HG03196 (cell line): Measurements from ENCODE around the gene IFNL3.
"Not testable (repeated sequence)": the region's sequence is repeated elsewhere in the genome, so short reads cannot be mapped to it uniquely, and the experiment has no call there.

Source experiments
- ATAC-seq: cut with Tn5 transposase; IDR thresholded peaks from one replicate; pipeline ENCODE4 v1.9.1; 2021; ENCODE audit not compliant: unreplicated experiment

Gene IFNL3

DNA sequence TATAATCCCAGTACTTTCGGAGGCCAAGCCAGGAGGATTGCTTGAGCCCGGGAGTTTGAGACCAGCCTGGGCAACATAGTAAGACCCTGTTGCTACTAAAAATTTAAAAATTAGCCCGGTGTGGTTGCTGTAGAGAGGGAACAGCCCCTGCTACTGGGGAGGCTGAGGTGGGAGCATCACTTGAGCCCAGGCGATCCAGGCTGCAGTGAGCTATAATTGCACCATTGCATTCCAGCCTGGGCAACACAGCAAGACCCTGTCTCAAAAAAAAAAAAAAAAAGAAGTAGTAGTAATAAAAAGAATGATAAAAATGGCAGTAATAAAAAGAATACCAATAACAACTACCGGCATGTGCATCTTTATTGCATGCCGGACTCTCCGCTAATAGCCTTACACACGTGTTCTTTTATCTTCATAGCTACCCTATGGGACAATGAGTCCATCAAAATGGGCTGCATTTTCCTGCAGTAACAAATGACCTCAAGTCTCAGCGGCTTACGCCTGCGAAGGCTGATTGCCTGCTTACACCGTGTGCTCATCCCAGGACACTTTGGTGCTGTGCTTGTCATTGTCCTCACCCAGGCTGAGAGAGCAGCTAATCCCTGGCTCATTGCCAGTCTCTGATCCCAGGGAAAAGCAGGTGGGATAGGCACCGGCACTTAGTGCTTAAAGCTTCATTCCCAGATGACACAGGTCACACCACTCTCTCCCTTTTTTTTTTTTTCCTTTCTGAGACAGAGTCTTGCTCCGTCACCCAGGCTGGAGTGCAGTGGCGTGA lies 26.4 kb downstream of the IFNL3 start:
- ATAC-seq, result no peak

DNA sequence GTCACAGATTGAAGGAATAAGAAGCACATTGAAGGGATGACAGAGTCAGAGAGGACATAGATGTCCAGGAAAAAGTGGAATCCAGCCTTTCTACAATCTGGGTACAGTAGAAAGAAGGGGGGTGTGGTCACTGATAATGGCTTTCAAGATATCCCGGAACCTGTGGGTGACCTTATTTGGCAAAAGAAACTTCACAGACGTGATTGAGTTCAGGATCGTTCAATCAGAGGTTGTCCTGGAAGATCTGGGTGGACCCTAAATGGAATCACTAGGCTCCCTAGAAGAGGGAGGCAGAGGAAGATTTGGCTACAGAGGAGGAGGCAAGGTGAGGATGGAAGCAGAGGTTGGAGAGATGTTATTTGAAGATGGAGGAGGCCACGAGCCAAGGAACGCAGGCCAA lies 27.7 kb downstream of the IFNL3 start:
- no peak for ATAC-seq

DNA sequence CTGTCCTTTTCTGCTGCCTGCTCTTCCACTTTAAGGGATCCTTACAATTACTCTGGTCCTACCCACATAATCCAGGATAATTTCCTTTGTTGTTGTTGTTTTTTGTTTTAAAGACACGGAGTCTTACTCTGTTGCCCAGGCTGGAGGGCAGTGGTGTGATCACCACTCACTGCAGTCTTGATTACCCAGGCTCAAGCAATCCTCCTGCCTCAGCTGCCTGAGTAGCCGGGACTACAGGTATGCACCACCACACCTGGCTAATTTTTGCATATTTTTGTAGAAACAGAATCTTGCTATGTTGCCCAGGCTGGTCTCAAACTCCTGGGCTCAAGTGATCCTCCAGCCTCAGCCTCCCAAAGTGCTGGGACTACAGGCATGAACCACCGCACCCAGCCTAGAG lies 29.5 kb downstream of the IFNL3 start:
- ATAC-seq, result not testable (repeated sequence)

DNA sequence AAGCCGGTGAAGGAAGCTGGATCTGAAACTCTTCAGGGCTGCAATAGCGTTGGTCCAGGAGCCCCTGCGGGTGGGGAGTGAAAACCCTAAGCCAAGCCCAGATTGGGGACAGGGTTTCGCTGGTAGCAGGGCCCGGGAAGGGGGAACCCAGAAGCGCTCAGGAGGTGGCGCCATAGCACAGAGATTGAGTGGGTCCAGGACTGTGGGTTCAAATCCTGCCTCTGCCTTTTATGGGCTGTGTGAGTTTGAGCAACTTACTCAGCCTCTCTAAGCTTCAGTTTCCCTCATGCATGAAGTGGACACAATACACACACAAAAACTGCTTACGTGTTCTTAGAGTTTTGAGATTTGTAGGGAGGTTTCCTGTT lies 32.4 kb downstream of the IFNL3 start:
- ATAC-seq, result no peak

DNA sequence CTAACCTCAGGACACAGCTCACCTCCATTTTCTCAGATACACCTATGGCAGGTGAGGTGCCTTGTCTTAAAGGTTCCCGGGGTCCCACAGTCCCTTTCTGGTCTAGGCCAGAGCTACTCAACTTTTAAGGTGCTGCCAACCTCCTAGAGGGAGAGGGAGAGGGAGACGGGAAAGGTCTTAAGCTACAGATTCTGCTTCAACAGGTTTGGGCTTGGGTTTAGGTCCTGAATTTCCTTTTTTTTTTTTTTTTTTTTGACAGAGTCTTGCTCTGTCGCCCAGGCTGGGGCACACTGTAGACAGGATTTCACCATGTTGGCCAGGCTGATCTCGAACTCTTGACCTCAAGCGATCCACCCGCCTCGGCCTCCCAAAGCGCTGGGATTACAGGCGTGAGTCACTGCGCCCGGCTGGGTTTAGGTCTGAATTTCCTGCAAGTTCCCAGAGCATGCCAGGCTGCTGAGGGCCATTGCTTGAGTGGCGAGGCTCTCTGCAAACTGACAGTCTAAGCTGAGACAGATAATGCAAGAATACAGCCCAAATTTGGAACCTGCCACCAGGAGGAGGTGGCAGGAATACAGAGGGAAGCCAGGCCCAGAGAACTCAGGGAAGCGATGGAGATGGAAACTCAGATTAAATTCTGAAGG lies 33.0 kb downstream of the IFNL3 start:
- no peak for ATAC-seq

DNA sequence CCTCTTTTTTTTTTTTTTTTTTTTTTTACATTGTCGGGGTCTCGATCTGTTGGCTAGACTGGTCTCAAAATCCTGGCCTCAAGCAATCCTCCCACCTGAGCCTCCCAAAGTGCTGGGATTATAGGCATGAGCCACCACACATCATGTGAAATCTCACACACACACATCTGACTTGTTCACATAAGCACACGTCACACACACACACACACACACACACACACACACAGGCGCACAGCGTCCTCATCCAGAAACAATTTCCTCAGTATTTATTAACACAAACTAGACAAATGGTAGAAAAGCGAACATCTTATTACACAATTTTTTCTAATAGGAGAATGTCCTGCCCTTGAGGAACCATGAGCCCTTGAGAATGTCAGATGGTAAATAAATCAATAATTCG lies 35.6 kb downstream of the IFNL3 start:
- no peak for ATAC-seq

DNA sequence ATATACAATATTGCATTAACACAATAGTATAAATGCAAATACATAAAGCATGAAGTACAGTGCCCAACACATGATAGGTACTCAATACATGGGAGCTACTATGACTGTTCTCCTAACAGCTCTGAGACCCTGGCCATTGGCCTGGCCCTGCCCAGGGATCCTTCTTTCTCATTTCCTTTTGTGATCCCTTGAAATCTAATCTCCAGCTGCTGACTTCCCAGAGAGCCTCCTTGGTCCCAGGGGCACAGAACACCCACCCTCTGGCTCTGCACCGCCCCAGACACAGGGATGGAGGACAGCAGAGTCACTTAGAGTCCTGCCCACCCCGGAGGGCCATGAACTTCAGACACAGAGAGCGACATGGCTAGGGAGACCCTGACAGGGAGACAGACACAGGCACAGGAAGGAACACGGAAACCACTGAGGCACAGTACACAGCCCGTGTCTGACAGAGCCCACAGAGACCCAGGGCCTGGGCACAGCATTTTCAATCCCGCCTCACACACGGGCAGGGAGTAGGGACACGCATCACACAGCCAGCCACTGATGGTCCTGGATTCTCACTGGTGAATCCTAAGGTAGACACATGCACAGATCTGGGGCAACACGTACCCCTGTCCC lies 36.5 kb downstream of the IFNL3 start:
- no peak for ATAC-seq

DNA sequence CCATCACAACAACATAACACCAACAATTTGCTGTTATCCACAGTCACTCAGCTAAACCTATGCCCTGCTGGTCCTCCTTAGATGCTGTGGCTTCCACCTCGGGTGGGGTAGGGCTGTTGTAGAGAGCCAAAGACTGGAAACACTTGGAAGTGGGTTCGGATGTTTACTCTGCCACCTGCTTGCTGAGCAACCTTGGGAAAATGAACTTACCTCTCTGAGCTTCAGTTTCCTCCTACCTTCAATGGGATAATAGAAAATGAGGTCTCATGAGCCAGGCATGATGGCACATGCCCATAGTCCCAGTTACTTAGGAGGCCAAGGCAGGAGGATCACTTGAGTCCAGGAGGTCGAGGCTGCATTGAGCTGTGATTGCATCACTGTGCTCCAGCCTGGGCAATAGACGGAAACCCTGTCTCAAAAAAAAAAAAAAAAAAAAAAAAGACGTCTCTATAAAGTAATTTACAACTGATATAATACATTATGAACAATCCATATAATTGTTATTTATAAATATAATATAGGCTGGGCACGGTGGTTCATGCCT lies 37.4 kb downstream of the IFNL3 start:
- no peak for ATAC-seq

DNA sequence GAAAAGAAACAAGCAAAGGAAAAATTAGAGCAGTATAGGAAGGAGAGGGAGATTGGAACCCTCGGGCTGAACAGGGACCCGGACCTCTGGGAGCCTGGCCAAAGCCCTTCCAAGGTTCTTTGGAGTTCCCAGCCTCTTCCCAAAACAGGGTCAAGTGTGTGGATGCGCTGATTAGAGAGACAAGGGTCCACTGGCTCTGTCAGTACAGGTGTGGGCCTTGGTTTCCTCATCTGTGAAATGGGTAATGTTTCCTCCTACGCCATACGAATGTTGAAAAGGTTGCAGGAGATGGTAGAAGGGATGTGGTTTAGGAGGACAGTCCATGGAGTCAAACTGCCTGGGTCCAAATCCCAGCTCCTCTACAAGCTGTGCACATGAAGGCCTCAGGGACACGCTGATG lies 38.7 kb downstream of the IFNL3 start:
- ATAC-seq, result no peak

DNA sequence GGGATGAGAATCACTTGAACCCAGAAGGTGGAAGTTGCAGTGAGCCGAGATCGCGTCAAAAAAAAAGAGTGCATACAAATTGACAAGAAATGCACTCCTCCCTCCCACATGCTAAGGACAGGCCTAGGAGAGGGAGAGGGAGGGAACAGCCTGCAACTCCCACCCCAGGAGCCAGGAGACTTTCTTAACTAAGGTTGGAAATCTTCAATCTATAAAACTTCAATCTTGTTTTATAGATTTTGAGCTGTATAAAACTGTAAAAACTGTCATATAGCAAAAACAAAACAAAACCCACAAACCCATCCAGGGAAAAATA lies 39.4 kb downstream of the IFNL3 start:
- no peak for ATAC-seq

DNA sequence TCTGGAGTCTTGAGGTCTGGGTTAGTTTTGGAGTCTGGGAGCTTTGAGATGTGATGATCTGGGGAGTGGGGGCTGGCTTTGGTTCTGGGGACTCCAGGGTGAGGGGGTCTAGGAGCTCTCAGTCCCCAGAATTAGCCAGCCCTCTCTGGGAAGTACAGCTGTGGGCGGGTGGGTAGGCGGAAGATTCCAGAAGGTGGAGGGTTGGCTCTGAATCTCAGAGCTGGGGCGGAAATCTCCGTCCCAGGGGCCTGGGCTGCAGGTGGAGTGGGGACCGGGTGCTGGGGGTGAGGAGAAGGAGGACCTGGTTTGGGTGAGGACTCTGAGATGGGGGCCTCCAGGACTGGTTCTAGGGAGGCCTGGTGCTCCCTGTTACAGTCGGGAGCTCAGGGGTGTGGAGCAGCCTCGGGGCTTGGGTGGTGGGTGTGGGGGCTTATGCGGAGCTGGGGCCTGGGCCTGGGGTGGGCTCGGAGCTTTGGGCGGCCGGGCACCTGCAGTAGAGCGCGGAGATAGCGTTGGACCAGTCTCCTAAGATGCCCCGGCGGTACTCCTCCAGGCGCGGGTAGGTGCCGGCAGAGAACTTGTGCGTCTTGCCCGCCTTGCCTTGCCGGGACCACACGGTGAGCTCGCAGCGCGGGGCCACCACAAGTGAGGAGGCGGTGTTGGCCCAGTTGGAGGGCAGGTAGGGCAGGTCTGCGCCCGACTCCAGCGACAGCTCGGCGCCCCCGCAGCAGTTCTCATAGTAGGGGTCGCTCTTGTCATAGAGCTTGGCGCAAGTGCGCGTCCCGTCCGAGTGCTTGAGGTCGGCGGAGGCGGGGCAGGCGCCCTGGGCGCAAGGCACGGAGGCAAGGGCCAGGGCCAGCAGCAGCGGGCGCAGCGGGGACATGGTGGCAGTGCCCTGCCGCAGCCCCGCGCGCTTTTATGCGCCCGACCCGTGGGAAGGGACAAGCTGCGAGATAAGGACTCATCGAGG lies 41.1 kb downstream of the IFNL3 start, which contains the start of gene SYCN:
Gene SYCN, minus strand, starts transcription at position 892 of the 970 bp plus-strand sequence. Its CDS starts 9 bp downstream, at position 883.
- ATAC-seq, result no peak

DNA sequence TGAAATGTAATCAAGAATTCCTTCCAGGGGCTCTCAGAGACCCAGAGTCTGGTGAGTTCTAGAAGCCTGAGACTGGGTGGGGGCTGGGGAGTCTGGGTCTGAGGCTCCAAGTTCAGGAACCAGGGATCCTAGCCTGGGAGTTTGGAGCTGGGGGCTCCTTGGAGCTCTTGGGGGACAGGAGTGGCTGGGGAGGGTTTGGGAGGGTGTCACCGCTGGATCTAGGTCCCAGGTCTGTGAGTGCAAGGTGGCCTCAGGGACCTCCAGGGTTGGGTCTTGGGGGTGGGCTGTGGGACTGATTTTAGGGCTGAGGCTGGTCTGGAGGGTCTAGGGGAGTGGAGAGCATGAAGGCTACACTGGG lies 41.8 kb downstream of the IFNL3 start:
- ATAC-seq, result no peak

DNA sequence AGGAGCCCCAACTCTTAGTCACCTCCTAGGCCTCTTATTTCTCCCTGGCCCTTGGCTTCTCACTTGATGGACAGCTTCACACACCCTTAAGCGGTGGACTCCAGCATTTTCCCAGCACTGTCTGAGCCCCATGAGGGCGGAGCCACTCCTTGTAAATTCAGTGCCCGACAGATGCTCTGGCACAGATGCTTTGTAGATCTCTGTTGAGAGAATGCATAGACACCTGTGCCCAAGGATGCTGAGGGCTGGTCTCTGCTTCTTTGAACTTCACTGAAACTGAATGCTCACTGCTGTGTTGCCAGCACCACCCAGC lies 44.0 kb downstream of the IFNL3 start:
- ATAC-seq, result no peak

DNA sequence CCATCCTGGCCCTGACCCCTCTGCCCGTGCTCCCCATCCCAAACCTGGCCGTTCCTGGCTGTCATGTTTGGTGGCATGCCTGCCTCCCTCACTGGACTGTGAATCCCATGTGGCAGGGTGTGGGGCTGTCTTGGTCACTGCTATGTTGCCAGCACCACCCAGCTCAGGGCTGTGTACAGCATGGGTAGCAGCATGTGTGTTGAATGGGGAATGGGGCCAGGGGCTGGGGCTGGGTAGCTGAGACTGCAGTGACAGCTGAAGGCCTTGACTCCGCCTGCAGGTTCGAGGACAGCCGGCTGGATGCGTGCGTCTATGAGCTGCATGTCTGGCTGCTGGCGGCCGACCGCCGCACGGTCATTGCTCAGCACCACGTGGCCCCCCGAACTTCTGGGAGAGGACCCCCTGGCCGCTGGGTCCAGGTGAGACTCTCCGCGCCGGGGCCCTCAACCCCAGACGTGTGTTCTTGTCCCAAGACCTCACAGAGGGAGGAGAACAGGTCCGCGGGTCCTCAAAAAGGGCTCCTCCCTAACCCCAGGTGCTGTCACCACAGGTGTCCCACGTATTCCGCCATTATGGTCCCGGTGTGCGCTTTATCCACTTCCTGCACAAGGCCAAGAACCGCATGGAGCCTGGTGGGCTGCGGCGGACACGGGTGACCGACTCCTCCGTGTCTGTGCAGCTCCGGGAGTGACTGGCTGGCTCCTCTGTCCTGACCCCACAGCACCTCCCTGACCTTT lies 44.6 kb downstream of the IFNL3 start:
- ATAC-seq, result no peak

DNA sequence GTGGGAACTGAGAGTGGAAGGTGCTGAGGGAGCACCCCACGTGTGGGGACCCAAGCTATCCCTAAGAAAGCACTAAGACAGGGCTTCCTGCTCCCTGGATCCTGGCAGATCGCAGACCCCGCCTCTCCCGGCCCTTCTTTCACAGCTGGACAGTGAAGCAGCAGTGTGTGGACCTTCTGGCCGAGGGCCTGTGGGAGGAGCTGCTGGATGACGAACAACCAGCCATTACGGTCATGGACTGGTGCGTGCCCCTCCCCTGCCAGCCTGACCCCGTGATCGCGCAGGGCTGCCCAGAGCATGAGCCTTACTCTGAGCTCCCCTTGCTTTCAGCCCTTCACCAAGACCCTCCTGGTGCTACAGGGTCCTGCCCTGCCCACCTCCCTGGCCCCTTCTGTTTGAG lies 45.8 kb downstream of the IFNL3 start:
- no peak for ATAC-seq

DNA sequence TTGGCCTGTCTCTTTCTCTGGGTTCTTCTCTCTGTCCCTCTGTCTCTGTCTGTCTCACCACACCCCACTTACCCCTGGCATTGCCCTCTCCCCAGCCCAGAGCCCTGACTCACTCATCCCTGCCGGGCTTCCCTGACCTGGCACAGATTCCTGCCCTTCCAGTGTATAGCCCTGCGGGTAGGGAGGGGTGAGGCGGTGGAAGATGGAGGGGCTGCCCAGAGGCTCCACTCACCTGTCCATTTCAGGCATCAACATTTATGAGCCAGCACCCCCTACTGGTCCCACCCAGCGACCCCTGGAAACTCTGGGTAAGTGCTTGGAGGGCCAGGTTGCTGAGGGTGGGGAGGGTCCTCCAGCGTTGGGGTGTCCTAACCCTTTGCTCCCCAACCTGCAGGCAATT lies 47.0 kb downstream of the IFNL3 start:
- no peak for ATAC-seq

DNA sequence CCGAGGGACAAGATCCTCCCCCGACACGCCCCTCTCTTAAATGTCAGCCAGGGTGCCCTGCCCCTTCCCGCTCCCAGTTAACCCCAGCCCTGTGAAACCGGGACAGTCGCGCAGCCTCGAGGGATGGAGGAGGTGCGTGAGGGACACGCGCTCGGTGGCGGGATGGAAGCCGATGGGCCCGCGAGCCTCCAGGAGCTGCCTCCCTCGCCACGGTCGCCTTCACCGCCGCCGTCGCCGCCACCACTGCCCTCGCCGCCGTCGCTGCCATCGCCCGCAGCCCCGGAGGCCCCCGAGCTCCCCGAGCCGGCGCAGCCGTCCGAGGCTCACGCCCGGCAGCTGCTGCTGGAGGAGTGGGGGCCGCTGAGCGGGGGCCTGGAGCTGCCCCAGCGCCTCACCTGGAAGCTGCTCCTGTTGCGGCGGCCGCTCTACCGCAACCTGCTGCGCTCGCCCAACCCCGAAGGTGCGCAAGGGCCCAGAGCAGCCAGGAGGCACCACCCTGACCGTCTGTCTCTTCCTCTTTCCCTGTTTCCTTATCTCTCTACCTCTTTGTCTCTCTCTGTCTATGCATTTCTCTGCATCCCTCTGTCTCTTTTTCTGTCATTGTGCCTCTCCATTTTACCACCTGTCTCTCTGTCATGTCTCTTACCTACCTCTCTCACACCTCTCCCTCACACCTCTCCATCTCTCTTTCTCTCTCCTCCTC lies 47.8 kb downstream of the IFNL3 start, which contains the start of gene NCCRP1:
Gene NCCRP1, plus strand, starts transcription at position 105 of the 703 bp plus-strand sequence. Its CDS starts 19 bp downstream, at position 124.
- no peak for ATAC-seq

DNA sequence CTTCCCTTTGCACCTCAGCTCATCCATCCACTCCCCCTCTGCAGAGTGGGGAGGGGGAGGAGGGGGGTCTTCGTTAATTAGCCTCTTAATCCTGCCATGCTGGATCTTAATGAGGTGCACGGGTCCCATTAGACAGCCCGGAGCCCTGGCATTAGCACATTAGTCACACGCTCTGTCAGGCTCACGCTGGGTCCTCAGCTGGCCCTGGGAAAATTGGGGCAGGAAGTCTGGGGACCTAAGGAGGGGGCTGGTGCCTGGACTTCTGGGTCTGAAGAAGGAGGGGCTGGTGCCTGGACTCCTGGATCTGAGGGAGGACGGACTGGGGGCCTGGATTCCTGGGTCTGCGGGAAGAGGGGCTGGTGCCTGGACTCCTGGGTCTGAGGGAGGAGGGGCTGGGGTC lies 48.5 kb downstream of the IFNL3 start:
- ATAC-seq, result no peak

DNA sequence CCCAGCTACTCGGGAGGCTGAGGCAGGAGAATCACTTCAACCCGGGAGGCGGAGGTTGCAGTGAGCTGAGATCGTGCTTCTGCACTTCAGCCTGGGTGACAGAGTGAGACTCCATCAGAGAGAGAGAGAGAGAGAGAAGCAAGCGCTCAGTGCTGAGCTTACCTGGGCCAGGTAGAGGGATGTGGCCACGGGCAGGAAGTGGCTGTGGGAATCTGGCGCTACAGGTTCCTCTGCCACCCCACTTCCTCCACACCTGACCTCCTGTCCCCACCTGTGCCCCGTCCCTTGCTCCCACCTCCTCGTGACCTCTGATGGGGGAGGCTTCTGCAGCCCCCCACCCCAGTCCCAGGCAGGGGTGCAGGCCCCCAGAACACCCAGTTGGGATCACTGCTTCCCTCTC lies 49.1 kb downstream of the IFNL3 start:
- ATAC-seq, result no peak
